HG03432 (cell line): ENCODE measurements around the gene TRMU.

Experiments used
- ATAC-seq: cut with Tn5 transposase; IDR thresholded peaks from one replicate; pipeline ENCODE4 v1.9.1; 2021; ENCODE audit warnings: mild to moderate bottlenecking, moderate library complexity; ENCODE audit not compliant: unreplicated experiment

TRMU gene

GRCh38 chr22:46406349-46406748 lies 70.8 kb downstream of the TRMU start:
- no peak for ATAC-seq

GRCh38 chr22:46406791-46407190 lies 71.3 kb downstream of the TRMU start:
- no peak for ATAC-seq
